ENCODE data around the gene HPDL.
"Not testable (repeated sequence)": the region's sequence is repeated elsewhere in the genome, so short reads cannot be mapped to it uniquely, and the experiment has no call there.

The HPDL gene

DNA sequence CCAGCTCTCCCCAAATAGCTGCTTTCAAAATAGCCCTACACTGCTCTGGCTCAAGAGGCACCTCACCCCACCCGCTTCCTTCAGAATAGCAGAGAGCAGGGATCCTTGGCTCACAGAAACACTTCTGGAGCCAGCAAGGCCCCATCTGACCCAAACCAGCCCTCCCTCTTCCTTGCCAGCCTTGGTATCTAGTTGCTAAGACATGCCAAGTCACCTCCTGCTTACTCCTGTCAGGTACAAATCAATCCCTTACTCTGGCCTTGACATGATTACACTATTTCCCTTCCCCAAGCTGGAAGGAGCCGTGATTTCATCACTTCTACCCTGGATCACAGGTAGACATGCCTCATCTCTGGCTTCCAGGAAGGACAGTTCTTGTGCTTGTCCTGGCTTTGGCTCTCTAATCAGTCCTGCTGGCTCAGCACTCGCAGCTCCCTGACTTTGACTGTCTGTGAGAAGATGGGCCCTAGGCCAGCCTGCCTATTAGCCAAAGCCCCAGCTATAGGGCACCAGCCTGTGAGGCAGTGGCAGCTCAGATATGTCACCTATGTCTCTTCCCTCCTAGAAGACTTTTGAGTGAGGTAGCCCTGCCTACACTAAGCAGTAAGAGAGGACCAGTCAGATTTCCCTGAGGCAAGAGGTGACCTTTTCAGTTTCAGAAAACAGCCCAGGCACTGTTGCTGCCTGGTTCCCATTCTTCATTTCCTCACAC is 22.4 kb downstream of the HPDL start:
- Mint-ChIP-seq H3K9me3 (no peaks in the 10 kb centered on the region), H3K4me1 (no peaks in the 10 kb centered on the region), H3K27me3 (no peaks in the 10 kb centered on the region), H3K27ac (peak overlapping the region; percentile 14), H3K4me3 (no peak overlapping the region), H3K36me3 (peaks cover 6% of the 10 kb centered on the region)
- DNase-seq (ENCODE audit: low spot score in 2 of 2) (no peak), ATAC-seq (ENCODE audit: low read depth) (no peak)

DNA sequence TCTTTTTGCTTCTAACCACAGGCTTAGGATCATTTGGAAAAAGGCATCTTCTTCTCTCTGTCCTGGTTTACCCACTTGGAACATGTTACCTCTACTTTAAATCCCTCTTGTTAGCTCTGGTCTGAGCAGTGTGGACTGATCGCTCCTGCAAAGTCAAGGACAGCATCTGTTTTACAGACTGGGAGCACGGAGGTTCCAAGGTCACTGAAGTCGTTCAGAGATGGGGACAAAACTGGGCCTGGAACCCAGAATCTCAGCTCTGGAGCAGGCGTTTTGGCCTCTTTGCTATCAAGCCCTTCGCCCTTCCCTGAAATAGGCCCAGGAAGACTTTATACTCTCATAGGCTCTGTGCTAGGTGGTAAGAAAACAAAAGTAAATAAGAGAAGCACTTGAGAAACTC is 24.8 kb downstream of the HPDL start:
- no peak for ATAC-seq (ENCODE audit: low read depth)
- no peak for DNase-seq (ENCODE audit: low spot score in 2 of 2)
- H3K27me3 Mint-ChIP-seq: no peaks in the 10 kb centered on the region
- peaks cover 3% of the 10 kb centered on the region for H3K4me1 Mint-ChIP-seq
- no peak overlapping the region for H3K4me3 Mint-ChIP-seq
- H3K36me3 Mint-ChIP-seq: peaks cover 3% of the 10 kb centered on the region
- H3K9me3 Mint-ChIP-seq: no peaks in the 10 kb centered on the region
- no peak overlapping the region for H3K27ac Mint-ChIP-seq

DNA sequence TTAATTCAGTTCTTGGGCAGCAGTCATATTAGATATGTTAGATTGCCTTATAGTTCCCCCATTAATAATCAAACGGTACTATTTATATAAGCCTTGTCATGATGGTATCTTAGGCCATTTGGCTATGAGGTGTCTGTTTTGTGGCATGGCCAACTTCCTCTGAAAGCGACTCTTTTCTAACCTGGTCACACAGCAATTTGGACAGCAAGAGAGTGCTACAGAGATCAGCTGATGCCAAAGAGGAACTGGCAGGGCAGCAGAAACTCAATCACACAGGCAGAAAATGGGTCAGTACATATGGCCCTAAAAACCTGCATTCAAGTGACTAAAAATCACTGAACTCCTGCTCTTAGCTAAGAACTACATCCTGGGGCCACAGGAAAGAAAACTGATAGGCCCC is 27.0 kb downstream of the HPDL start:
- Mint-ChIP-seq H3K27ac (no peak overlapping the region), H3K27me3 (no peaks in the 10 kb centered on the region), H3K36me3 (peaks cover 5% of the 10 kb centered on the region), H3K4me1 (peaks cover 5% of the 10 kb centered on the region), H3K9me3 (no peaks in the 10 kb centered on the region), H3K4me3 (no peak overlapping the region)
- DNase-seq (ENCODE audit: low spot score in 2 of 2) (no peak), ATAC-seq (ENCODE audit: low read depth) (no peak)

DNA sequence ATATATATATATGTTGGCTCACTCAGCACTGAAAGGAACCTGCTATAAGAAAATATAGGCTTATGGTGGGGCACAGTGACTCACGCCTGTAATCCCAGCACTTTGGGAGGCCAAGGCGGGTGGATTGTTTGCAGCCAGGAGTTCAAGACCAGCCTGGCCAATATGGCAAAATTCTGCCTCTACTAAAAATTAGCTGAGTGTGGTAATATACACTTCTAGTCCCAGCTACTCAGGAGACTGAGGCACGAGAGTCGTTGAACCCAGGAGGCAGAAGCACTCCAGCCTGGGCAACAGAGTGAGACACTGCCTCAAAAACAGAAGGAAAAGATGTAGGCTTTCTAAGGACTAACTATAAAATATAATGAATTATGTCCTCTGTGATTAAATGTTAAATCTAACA is 28.1 kb downstream of the HPDL start:
- ATAC-seq (ENCODE audit: low read depth) (no peak), DNase-seq (ENCODE audit: low spot score in 2 of 2) (no peak)
- H3K9me3 Mint-ChIP-seq: no peaks in the 10 kb centered on the region
- H3K27me3 Mint-ChIP-seq: no peaks in the 10 kb centered on the region
- no peak overlapping the region for H3K27ac Mint-ChIP-seq
- H3K4me1 Mint-ChIP-seq: peaks cover 6% of the 10 kb centered on the region
- H3K36me3 Mint-ChIP-seq: peaks cover 5% of the 10 kb centered on the region
- H3K4me3 Mint-ChIP-seq: no peak overlapping the region

DNA sequence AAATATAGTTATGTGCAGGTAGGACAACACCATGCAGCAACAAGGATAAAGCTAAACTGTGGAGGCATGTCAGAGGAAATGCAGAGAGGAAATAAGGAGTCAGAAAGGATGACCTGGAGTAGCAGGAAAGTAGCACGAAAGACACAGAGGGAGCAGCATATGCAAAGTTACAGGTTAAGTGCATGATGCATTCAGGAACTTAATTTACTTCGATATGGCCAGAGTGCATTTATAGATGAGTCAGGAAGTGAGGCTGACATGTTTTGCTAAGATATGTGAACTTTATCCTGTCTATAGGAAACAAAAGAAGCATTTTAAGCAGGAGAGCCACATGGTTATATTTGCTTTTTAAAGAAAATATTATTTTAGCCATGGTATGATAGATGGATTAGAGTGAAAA is 29.0 kb downstream of the HPDL start:
- ATAC-seq (ENCODE audit: low read depth): no peak
- no peaks in the 10 kb centered on the region for H3K9me3 Mint-ChIP-seq
- no peak for DNase-seq (ENCODE audit: low spot score in 2 of 2)
- H3K4me3 Mint-ChIP-seq: no peak overlapping the region
- H3K4me1 Mint-ChIP-seq: peaks cover 12% of the 10 kb centered on the region
- H3K36me3 Mint-ChIP-seq: peaks cover 5% of the 10 kb centered on the region
- no peaks in the 10 kb centered on the region for H3K27me3 Mint-ChIP-seq
- no peak overlapping the region for H3K27ac Mint-ChIP-seq

DNA sequence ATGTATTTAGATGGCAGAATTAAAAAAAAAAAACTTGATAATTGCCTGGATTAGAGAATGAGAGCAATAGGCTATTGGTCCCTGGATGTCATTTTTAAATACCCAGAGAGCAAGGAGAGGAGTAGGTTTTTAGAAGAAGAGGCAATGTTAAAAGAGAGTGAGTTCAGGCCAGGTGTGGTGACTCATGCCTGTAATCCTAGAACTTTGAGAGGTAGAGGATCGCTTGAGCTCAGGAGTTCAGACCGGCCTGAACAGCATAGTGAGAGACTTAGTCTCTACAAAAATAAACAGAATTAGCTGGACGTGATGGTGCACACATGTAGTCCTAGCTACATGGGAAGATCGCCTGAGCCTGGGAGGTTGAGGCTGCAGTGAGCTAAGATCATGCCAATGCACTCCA is 29.5 kb downstream of the HPDL start:
- Mint-ChIP-seq H3K4me3 (no peak overlapping the region), H3K9me3 (no peaks in the 10 kb centered on the region), H3K4me1 (peaks cover 12% of the 10 kb centered on the region), H3K36me3 (peaks cover 5% of the 10 kb centered on the region), H3K27me3 (no peaks in the 10 kb centered on the region), H3K27ac (no peak overlapping the region)
- no peak for DNase-seq (ENCODE audit: low spot score in 2 of 2)
- ATAC-seq (ENCODE audit: low read depth): no peak

DNA sequence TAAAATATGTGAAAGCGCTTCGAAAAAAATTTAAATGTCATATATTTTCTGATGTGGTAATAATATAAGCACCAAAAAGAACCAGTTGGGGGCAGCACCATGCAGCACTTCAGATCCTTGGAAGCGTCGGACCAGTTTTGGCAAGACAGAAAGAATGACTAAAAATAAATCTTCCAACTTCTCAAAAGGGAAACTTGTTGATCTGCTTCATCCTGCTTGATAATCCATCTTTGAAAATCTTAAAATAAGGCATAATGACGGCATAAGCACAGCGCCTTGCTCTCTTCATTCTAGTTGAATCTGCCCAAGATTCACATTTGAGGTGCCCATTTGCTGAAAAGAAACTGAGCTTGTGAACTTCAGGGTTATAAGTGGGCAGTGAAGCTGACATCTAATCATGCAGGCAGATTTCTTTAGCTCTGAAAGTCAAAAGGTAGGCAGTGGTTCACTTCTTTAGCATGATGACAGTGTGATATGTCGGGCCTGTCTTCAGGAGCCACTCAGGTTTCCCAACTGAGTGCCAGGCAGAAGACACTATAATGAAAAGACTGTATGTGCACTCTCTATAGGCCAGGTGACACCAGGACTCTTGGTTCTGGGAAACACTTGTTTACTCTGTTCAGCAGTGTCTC is 33.3 kb downstream of the HPDL start:
- DNase-seq (ENCODE audit: low spot score in 2 of 2): peak; percentile 50
- peak; percentile 80 for ATAC-seq (ENCODE audit: low read depth)
- H3K36me3 Mint-ChIP-seq: peaks cover 5% of the 10 kb centered on the region
- H3K27ac Mint-ChIP-seq: peak overlapping the region; percentile 70
- no peak overlapping the region for H3K4me3 Mint-ChIP-seq
- H3K4me1 Mint-ChIP-seq: peaks cover 20% of the 10 kb centered on the region
- H3K9me3 Mint-ChIP-seq: no peaks in the 10 kb centered on the region
- H3K27me3 Mint-ChIP-seq: no peaks in the 10 kb centered on the region

DNA sequence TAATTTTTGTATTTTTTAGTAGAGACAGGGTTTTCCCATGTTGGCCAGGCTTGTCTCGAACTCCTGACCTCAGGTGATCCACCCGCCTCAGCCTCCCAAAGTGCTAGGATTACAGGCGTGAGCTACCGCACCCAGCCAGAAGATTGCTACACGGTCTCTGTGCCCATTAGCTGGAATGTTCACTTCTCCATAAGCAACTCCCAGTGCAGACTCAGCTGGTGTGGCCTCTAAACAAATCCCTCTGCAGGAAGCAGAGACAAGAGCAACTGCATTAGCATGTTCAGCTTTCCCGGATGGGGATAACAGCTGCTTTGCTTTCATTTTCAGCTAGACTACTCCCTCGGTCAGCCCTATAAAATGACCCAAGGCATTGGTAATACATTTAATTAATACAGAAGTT is 34.3 kb downstream of the HPDL start:
- not testable (repeated sequence) for H3K27ac Mint-ChIP-seq; H3K9me3 Mint-ChIP-seq; H3K4me3 Mint-ChIP-seq; H3K27me3 Mint-ChIP-seq; DNase-seq (ENCODE audit: low spot score in 2 of 2); ATAC-seq (ENCODE audit: low read depth); H3K36me3 Mint-ChIP-seq
- H3K4me1 Mint-ChIP-seq: peaks cover 18% of the 10 kb centered on the region

DNA sequence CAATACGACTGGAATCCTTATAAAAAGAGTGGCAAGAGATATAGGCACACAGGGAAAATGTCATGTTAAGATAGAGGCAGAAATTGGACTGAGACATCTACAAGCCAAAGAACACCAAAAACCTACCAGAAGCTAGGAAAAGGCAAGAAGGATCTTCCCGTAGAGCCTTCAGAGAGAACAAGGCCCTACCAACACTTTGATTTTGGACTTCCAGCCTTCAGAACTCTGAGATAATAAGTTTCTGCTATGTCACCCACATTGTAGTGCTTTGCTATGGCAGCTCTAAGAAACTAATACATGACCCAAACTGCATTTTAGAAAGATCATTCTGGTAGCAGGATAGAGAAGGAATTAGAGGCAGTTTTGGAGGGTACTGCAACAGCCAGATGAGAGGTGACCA is 37.6 kb downstream of the HPDL start:
- Mint-ChIP-seq H3K4me3 (no peak overlapping the region), H3K9me3 (no peaks in the 10 kb centered on the region), H3K27me3 (no peaks in the 10 kb centered on the region), H3K36me3 (peaks cover under 1% of the 10 kb centered on the region), H3K4me1 (peaks cover 16% of the 10 kb centered on the region), H3K27ac (peak overlapping the region; percentile 72)
- ATAC-seq (ENCODE audit: low read depth): no peak
- DNase-seq (ENCODE audit: low spot score in 2 of 2): no peak

DNA sequence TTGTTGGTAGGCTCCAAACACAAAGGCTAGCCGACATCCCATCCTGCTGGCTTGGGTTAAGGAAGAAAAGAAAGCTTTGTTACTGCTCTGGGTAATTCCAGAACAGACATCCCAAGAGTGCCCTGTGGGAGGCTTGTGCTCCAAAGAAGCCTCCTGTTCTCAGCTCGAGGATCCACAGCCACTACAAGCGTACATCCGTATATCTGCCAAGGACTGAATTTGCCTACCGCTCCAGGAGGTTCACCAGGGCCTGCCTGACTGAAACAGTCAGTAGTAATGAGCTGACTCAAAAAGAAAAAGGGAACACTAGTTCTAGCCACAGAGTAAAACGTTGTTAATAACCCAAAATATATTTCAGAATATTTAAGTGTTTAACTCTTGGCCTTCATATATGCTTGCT is 38.4 kb downstream of the HPDL start:
- ATAC-seq (ENCODE audit: low read depth): peak; percentile 57
- H3K27ac Mint-ChIP-seq: peak overlapping the region; percentile 72
- H3K4me1 Mint-ChIP-seq: peaks cover 14% of the 10 kb centered on the region
- DNase-seq (ENCODE audit: low spot score in 2 of 2): no peak
- no peaks in the 10 kb centered on the region for H3K27me3 Mint-ChIP-seq
- H3K9me3 Mint-ChIP-seq: no peaks in the 10 kb centered on the region
- H3K36me3 Mint-ChIP-seq: peaks cover 3% of the 10 kb centered on the region
- no peak overlapping the region for H3K4me3 Mint-ChIP-seq

DNA sequence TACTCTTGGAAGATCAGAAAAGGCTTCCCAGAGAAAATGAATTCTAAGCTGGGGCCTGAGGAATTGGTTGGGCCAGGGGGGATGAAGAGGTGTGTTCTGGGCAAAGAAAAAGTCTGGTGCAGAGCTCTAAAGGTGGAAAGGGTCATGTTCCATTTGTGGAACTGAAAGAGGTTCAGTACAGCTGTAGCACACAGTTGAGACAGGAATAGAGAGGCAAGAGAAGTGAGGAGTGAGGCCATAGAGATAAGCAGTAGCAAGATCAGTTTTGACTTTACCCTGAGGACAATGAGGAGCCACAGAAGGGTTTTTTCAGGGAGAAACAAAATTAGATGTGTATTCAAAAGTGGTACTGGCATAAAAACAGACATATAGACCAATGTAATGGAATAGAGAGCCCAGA is 43.9 kb downstream of the HPDL start:
- no peak overlapping the region for H3K4me3 Mint-ChIP-seq
- no peaks in the 10 kb centered on the region for H3K9me3 Mint-ChIP-seq
- DNase-seq (ENCODE audit: low spot score in 2 of 2) (no peak), ATAC-seq (ENCODE audit: low read depth) (no peak)
- peaks cover 25% of the 10 kb centered on the region for H3K4me1 Mint-ChIP-seq
- H3K27me3 Mint-ChIP-seq: no peaks in the 10 kb centered on the region
- peaks cover 6% of the 10 kb centered on the region for H3K36me3 Mint-ChIP-seq
- no peak overlapping the region for H3K27ac Mint-ChIP-seq

DNA sequence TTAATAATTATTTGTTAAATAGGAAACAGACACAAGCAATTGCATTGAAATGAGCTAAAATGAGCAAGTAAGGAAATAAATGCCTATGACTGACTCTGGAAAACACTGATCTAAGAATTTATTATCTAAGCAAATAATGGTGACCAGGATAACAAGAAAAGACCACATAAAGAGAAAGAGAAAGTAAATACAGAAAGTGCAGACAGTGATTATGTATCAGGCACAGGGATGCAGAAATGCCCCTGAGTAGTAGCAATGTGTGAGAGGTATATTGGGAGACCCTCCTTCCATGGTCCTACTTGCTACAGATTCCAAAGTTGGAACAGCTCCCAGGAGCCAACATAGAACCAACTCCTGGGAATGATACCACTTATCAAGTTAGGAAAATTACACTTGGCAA is 46.9 kb downstream of the HPDL start:
- no peaks in the 10 kb centered on the region for H3K9me3 Mint-ChIP-seq

DNA sequence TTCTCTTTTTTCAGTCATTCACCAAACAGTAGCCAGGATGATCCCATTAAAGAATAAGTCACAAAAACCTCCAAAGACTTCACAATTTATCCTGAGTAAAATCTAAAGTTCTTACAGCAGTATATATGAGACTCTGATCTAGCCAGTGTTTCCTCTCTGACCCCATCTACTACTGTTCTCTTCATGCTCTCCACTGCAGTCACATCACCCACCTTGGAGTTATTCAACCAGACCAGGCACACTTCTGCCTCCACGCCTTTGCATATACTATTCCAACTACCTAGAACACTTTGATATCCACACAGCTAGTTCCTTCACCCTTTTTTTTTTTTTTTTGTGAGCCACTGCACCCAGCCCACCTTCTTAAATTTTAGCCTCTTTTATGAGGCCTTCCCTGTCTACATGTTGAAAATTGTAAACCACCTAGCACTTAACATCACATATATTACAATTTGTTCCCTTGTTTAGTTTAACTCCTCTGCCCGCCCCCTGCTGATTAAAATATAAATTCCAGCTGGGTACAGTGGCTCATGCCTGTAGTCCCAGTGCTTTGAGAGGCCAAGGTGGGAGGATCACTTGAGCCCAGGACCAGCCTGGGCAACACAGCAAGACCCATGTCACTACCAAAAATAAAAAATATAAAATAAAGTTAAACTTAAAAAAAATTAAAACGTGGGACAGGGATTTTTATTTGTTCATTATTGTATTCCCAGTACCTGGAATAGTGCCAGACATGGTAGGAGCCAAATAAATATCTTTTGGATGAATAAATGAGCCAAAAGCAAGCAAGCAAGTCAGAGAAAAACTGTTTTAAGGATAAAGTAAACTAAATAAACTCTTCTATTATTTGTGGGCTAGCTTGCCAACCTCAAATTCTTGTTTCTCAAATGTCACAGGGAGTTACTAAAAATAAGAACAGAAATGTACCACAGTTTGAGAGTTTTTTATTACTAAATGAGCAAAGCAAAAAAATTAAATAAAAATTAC is 48.7 kb downstream of the HPDL start:
- peaks cover 11% of the 10 kb centered on the region for H3K36me3 Mint-ChIP-seq
- H3K9me3 Mint-ChIP-seq: no peaks in the 10 kb centered on the region
- DNase-seq (ENCODE audit: low spot score in 2 of 2) (no peak), ATAC-seq (ENCODE audit: low read depth) (peak; percentile 38)
- H3K4me3 Mint-ChIP-seq: no peak overlapping the region
- peaks cover 24% of the 10 kb centered on the region for H3K4me1 Mint-ChIP-seq
- no peaks in the 10 kb centered on the region for H3K27me3 Mint-ChIP-seq
- peak overlapping the region; percentile 64 for H3K27ac Mint-ChIP-seq

More for the DNA sequence above, 46.9 kb downstream of the HPDL start:
- ATAC-seq (ENCODE audit: low read depth): peak; percentile 58
- H3K36me3 Mint-ChIP-seq: peaks cover 11% of the 10 kb centered on the region
- DNase-seq (ENCODE audit: low spot score in 2 of 2): no peak
- H3K4me1 Mint-ChIP-seq: peaks cover 27% of the 10 kb centered on the region
- no peaks in the 10 kb centered on the region for H3K27me3 Mint-ChIP-seq
- H3K4me3 Mint-ChIP-seq: peak overlapping the region; percentile 35
- peak overlapping the region; percentile 6 for H3K27ac Mint-ChIP-seq

DNA sequence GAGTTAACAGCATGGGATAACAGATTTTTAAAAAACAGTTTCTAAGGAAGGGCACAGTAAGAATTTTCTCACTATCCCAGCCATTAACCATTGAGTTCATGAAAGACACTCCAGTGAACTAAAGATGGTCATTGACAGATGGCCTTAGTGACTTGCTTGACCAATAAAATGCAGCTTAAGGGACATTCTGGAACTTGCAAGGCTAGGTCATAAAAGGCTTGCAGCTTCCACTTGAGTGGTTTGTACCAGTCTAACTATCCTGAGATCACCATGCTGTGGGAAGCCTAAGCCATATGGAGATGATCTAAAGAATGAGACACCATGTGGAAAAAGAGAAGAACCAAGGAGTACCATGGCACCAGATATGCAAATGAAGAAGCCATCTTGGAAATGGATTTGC is 51.5 kb downstream of the HPDL start:
- ATAC-seq (ENCODE audit: low read depth) (no peak), DNase-seq (ENCODE audit: low spot score in 2 of 2) (no peak)
- H3K27ac Mint-ChIP-seq: no peak overlapping the region
- H3K4me1 Mint-ChIP-seq: peaks cover 18% of the 10 kb centered on the region
- no peak overlapping the region for H3K4me3 Mint-ChIP-seq
- peaks cover 9% of the 10 kb centered on the region for H3K36me3 Mint-ChIP-seq
- no peaks in the 10 kb centered on the region for H3K9me3 Mint-ChIP-seq
- H3K27me3 Mint-ChIP-seq: no peaks in the 10 kb centered on the region
